ENCODE results near the gene HHATL.

Gene HHATL

GRCh38 chr3:42706721-42707619 is 4.4 kb upstream of the HHATL start:
- no peak for TF ChIP-seq ZFX (IDR thresholded peaks at IDR 0.05)
- TF ChIP-seq CTCF (conservative IDR thresholded peaks at IDR 0.05): no peak
- no peak overlapping the region for H3K27ac ChIP-seq

- TF ChIP-seq ZFX (IDR thresholded peaks at IDR 0.05) (no peak), CTCF (conservative IDR thresholded peaks at IDR 0.05) (no peak)
Observed at GRCh38 chr3:42705962-42706585, 3.5 kb upstream of the HHATL start.

GRCh38 chr3:42705058-42705767 is 2.6 kb upstream of the HHATL start:
- H3K27ac ChIP-seq: no peak overlapping the region
- TF ChIP-seq ZFX (IDR thresholded peaks at IDR 0.05): no peak
- no peak for TF ChIP-seq CTCF (conservative IDR thresholded peaks at IDR 0.05)

More at GRCh38 chr3:42705962-42706585, 3.5 kb upstream of the HHATL start:
- H3K27ac ChIP-seq: no peak overlapping the region

GRCh38 chr3:42704136-42704841 is 1.7 kb upstream of the HHATL start:
- TF ChIP-seq ZFX (IDR thresholded peaks at IDR 0.05) (no peak), CTCF (conservative IDR thresholded peaks at IDR 0.05) (no peak)
- H3K27ac ChIP-seq: no peak overlapping the region

- no peak overlapping the region for H3K27ac ChIP-seq
- TF ChIP-seq ZFX (IDR thresholded peaks at IDR 0.05) (no peak), CTCF (conservative IDR thresholded peaks at IDR 0.05) (no peak)
Observed at GRCh38 chr3:42703695-42704025, 1.1 kb upstream of the HHATL start.

- no peak overlapping the region for H3K27ac ChIP-seq
- TF ChIP-seq ZFX (IDR thresholded peaks at IDR 0.05) (no peak), CTCF (conservative IDR thresholded peaks at IDR 0.05) (no peak)
Observed at GRCh38 chr3:42702982-42703694, 540 bp upstream of the HHATL start.
